Stimulated activated CD8-positive, alpha-beta memory T cell treated with anti-CD3 and anti-CD28 coated beads, Interleukin-12 subunit alpha, Interleukin-12 subunit beta, amount 100 ng/mL, for 4 hours (primary cell): Measurements from ENCODE around the gene PCGF2.
"Not testable (repeated sequence)": the region's sequence is repeated elsewhere in the genome, so short reads cannot be mapped to it uniquely, and the experiment has no call there.

Source experiments
- DNase-seq: peaks from one replicate; pipeline ENCODE4 v3.0.0-alpha.2; 2020; ENCODE audit warnings: low read depth

The PCGF2 gene

DNA sequence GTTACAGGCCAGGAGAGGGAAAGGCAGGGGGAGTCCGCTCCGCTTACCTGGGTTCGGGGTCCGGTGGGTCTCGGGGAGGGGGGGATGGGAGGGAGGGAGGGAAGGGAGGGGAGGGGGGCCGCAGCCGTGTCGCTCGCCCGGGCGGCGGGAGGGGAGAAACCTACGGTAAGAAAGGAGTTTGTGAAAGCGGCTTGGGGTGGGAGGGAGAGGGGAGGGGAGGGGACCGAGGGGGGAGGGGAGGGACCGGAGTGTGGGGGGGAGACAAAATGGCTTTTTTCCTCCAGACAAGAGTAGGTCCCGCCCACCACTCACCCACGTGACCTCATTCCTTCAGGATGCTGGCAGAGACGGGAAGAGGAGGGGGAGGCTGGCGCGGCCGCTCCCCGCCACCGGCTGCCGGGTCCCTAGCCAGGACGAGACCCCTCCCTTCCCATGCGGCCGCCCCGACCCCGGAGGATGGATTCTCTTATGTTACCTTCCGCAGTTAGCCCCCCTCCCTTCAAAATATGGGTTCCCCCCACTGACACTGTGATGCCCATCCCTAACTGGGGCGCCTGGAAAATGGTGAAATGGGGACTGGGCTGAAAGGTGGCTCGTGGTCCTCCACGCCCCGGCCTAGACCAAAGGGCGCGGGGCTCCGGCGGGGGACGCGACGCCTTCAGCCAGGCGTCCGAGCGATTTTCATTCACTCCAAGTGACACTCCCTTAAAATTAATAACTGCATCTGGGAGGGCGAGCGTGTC, at the start of gene PCGF2:
PCGF2 (minus strand) TSS at position 188 of the 743 bp plus-strand sequence. CDS start 7,934 bp downstream, outside the sequence.
- DNase-seq, result no peak

DNA sequence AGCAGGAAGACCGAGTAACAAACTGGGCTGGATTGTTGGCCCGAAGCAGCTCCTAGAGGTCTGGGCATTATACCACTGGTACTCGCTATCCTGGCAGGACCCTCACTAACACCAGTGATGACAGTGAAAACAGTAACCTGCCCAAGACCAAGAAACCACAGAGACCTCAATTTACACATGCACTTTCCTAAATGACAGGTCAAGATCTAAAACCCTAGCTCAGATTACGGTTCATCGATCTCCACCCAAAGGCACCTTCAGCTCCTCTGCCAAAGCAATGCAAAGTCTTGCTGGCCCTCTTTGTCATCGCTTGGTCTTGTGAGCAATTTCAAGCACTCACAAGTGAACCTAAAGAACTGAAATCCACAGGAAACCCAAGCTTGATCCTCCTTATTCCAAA, 49.7 kb upstream of the PCGF2 start:
- DNase-seq, result no peak

DNA sequence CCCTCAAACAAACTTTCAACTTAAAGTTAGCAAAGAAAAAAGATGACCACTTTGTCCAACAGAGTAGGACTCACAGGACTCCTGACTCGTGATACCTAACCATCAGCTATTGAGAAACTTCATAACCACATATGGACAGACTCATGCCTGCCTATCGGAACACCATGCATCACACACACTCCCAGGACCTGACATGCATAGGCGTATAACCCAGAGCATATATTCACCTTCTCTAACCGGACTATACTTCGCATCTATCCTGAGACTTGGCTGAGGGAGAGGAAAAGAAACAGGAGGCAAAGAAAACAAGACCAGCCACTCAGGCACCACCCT, 49.0 kb upstream of the PCGF2 start:
- DNase-seq, result no peak

DNA sequence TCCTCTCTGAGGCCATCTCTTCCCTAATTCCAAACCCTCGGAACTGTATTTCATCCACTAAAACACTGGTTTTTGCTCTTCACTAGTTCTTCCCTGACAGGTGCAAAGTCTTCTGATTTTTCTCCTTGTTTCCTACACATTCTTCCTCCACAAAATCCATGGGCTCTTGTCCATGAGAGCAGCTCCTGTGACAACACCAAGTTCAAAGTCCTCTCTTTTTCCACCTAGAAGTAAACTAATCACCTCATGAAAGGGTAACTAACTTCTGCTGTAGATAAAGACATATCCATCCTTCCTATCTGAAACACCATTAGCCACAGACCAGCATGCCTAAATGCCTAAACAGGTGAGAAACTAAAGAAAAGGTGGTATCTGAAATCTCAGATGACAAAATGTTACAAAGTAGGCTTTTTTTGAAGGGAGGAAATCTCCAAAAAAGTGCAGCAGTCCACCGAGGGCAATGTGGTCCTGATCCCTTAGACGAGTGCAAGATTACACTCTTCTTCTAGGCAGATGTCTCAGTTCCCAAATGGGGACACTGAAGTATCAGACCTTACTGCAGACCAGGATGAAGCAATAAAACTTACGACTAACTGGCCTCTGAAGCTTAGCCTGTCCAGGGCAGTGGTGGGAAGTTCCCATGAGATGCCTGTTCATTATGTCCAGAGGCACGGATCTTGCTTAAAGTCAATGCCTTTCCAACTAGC, 48.5 kb upstream of the PCGF2 start:
- DNase-seq, result no peak

DNA sequence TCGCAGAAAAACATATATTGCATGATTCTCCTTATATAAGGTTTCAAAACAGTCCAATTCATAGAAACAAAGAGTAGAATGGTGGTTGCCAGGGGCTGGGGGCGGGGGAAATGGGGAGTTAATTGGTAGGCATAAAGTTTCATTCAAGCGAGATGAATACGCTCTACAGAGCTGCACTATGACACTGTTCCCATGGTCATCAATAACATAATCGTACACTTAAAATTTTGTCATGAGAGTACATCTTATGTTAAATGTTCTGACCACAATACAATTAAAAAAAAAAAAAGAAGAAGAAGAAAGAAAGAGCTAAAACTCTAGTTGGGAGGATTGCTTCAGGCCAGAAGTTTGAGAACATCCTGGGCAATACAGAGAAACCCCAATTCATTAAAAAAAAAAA, 46.1 kb upstream of the PCGF2 start:
- DNase-seq, result no peak

DNA sequence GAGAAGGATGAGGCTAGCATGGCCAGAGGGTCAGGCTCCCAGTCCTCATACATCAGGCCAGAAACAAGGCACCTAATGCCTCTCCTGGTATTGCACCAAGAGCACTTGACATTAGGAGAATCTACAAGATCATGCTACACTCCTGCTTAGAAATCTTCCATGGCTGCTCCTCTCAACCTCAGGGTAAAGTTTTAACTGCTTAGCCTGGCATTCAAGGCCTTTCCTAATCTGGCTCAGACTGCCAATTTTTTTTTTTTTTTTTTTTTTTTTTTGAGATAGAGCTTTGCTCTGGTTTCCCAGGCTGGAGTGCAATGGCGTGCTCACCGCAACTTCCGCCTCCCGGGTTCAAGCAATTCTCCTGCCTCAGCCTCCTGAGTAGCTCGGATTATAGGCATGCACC, 43.0 kb upstream of the PCGF2 start:
- DNase-seq, result no peak

DNA sequence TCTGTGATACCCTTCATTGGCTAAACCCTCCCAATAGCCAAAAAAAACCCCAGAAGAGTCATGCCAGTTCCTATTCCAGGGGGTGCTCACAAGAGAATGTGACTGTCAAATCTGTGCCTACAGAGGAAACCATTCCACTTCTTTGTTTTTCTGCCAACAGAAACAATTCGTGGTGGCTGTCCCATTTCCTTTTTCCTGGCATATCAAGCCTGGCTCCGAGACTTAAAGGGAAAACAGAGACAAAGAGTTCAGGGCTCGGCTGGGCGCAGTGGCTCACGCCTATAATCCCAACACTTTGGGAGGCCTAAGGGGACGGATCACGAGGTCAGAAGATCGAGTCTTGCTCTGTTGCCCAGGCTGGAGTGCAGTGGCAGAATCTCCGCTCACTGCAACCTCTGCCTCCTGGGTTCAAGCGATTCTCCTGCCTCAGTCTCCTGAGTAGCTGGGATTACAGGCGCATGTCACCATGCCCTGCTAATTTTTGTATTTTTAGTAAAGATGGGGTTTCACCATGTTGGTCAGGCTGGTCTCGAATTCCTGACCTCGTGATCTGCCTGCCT, 42.1 kb upstream of the PCGF2 start:
- not testable (repeated sequence) for DNase-seq

DNA sequence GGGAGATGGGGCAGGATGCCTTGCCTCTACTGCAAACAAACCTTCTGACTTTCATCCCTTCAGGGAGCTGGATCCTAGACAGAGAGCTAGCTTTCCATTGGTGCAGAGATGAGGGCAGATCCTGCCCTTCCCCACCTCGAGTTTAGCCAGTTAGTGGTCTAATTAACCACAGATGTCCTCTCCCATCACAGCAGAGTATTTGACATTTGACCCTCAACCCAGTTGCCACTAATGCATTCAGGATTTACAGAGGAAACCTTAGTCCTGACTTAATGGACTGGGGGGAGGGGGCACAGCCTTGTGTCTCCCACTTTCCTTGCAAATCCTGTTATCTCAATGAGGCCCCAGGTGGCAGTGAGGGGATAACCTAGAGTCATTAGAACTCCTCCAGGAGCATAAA, 41.0 kb upstream of the PCGF2 start:
- DNase-seq, result no peak

DNA sequence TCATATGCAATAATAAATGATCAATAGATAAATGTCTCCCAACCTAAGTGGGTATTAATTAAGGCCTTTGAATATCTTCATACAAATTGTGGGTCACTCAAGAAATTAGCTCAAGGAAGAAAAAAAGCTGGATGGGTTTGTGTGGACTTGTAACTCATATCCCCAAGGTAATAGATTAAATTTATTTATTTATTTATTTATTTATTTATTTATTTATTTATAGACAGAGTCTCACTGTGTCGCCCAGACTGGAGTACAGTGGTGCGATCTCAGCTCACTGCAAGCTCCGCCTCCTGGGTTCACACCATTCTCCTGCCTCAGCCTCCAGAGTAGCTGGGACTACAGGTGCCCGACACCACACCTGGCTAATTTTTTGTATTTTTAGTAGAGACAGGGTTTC, 39.9 kb upstream of the PCGF2 start:
- not testable (repeated sequence) for DNase-seq

DNA sequence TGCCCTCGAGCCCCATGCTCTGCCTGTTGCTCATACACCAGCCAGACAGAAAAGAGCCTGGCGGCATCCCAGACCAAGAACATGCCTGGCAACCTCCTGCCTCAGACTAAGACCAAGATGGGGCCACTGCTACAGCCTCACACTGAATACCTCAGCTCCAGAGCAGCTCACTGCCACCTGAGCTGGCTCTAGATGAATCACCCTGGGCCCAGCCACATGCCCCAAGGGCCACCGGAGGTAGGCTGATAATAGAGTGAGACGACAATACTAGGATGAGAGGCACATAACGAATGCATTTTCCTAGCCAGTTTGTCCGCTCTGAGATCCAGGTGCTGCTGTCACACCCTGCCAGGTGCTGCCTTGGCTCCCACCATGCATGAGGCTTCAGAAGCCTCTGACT, 38.2 kb upstream of the PCGF2 start:
- no peak for DNase-seq

DNA sequence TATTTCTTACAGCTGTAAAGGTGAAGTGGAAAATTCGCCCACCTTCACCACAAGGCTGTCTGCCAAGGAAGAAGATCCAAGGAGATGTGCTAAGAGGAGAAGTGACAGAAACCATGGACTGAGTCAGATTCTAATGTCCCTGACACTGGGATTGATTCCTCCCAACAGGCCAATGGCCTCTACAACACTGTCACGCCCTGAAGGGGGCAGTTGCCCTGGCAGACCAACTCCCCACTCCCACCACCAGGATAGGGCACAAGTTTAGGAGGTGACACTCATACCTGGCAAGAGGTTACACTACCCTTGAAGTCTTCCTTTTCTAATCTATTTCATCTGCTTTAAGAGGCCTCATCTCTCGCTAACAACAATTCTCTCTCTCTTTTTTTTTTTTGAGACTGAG, 35.1 kb upstream of the PCGF2 start:
- DNase-seq, result no peak

DNA sequence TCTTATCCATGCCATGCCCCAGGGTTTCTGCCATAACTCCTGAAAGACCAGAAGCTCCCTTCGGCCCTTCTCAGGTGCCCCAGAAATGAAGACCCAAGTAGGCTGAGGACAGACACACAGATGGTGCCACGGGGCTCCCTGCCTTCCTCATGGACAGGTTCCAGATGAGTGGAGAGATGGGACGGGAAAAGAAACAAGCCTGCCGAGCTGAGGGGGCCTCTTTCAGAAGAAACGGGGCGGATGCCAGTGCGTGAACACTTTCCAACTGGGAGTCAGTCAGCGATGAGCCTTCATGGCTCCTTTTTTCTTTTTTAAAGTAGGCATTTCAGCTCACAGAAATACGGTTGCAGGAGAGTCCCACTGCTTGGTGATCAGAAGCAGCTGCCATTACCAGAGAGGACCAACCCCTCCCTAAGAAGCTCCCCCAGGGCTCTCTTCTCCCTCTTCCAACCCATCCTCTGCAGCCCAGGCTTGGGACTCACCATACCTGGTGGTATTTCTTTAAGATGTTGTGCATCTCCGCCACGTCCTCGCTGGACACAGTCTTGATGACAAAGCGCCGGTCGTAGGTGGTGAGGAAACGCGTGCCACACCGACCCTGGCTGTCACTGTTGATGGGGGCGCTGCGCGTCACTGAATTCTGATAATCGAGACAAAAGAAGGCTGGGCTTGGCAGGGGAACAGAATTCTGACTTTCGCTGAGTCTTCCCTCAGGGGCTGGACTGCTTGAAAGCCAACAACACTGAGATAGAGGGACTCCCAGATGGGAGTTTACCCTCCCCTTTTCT, 32.0 kb upstream of the PCGF2 start:
- DNase-seq, result no peak

DNA sequence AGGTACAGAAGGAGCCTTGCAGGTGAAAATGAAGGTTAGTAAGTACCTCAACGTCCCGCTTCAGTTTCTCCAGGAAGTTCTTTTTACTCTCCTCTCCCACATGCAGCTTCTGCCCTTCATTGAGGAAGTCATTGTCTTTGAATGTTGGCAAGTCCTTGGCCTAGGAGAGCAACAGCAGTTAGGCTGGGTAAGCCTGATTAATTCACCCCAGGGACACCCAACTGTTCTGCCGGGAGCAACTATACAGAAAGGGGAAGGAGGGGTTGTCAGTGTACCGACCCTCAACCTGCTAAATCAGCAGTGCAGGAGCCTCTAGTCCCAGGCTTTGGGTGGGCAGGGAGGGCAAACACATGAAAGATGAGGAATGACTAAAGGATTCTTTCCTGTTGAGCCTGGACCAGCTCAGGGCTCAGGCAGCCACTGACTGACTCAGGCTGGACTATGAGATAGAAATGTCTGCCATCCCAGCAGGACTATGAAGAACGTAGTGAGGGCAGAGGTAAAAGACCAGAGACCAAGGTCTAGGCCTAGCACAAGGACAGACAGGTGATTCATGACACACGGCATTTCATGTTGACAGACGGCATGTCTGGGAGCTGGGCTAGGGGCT, 29.6 kb upstream of the PCGF2 start:
- DNase-seq, result no peak

DNA sequence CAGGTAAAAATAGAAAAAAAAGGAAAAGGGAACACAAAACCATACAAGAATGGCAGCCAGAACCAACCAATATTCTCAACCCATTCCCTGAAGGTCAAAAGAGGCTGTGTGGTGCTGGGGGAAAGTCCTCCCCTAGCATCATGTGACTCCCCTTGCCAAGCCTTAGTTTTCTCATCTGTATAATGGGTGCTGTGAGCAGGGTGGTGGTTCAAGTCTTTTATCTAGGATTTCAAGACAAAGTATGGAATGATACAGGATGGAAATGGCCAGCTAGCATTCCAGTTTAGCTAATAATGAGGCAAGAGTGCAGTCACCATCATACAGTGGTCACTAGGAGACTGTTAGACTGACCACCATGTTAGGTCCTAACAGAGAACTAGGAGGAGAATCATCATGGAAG, 25.1 kb upstream of the PCGF2 start:
- DNase-seq, result no peak

DNA sequence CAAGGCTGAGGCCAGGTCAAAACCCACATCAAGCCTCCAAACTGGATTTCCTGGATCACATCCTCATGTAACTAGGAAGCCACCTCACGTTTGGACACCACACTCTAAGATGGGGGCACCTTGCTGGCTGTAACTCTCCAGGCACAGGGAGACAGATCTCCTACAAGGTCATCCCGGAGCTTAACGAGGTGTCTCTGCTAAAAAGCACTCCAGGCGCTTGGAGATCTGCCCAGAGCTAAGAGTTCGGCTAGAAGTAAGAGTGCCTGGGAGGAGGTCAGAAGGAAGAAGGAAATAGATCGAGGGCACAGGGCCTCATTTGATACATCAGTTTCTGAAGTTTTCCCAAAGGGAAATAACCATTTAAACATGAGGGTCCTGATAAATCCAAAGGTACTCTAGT, 20.3 kb upstream of the PCGF2 start:
- no peak for DNase-seq

DNA sequence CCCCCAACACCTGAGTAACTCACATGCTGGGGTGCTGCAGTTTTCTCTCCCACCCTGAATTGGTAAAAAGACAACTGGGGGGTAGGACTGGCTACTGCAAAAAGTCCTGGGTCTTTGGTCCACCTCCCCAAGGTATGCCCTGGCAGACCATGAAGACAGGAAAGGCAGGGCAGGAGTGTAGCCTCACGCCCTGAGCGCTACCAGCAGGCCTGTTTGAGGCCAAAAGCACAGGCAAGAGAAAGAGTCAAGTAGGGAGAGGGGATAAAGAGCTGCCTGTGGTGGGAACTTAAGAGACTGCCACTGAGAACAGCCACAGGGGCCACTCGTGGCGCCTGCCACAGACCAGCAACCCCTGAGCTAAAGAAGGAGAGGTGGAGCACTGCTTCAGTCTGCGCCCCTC, 18.2 kb upstream of the PCGF2 start:
- DNase-seq, result no peak

DNA sequence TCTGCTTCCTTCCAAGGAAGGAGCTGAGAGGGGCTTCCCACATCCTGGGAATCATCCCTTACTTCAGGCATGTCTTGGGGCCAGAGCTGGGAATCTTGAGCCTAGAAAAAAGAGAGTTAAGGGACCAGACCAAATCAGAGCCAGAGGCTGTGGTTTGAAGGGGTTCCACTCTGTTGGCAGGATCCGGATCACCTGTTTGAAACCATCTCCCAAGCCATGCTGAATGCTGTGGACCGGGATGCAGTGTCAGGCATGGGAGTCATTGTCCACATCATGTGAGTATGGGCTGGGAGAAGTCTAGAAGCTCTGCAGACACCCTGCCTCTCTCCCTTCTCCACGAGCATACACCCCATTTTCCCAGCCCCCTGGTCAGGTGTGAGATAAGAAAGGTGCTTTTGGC, 14.1 kb upstream of the PCGF2 start:
- no peak for DNase-seq

DNA sequence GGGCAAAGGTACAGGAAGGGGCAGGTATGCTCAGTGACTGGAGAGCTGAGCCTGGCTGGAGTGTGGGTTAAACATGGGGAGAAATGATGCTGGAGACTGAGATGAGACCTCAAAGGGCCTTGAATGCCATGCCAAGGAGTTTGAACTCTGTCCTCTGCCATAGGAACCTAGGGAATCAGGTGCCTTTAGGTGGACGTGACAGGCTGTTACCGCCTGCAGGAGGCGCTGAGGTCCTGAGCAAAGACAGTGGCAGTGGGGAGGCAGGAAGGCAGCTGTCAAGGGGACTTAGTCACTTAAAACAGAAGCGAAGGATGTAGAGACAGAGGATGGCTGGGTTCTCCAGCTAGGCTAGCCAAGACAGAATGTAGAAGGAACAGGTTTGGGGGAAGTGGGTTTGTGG, 13.5 kb upstream of the PCGF2 start:
- no peak for DNase-seq

DNA sequence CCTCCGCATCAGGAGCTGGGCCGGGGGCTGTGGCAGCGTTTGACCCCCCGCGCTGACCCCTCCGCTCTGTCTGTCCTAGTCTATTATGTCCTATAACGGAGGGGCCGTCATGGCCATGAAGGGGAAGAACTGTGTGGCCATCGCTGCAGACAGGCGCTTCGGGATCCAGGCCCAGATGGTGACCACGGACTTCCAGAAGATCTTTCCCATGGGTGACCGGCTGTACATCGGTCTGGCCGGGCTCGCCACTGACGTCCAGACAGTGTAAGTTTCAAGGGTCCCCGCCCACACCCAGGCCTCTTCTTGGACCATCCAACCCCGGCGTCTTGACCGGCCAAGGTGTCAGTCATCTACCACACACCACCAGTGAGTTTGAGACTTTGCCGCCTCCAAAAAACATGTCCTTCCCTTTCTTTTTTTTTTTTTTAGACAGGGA, 5.0 kb upstream of the PCGF2 start:
- no peak for DNase-seq

DNA sequence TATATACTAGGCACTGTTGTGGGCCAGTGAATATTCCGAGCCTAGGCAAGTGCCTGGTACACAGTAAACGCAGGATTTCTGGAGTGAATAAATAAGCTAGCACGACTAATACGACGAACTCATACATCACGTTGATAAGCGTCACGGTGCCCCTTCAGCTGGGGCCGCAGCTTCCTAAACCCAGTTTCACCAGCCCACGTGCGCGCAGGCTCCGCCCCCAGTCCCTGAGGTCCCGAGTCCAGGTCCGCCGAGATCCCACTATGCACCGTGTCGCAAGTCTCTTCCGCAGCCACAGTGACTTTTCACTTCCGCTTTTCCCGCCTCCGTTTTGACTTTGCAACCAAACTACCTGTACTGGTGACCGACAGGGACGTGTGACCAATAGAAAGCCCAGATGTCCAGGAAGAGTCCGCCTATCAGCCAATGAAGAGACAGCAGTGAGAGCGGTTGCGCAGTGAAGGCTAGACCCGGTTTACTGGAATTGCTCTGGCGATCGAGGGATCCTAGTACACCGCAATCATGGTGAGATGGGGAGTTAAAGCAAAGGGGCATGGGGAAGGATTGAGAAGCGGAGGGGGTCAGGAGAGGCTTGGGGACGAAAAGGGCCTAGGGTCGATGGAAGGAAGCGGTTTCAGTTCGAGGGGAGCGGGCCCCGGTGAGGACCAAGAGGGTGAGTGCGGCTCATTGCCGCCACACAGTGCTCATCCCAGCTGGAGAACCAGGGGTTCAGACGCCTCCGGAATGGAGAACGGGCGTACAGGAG, 4.4 kb upstream of the PCGF2 start, which contains the start of gene PSMB3:
PSMB3 (plus strand) TSS at position 434 of the 763 bp plus-strand sequence; CDS start at position 520, 86 bp downstream.
- peak; percentile 91 for DNase-seq

DNA sequence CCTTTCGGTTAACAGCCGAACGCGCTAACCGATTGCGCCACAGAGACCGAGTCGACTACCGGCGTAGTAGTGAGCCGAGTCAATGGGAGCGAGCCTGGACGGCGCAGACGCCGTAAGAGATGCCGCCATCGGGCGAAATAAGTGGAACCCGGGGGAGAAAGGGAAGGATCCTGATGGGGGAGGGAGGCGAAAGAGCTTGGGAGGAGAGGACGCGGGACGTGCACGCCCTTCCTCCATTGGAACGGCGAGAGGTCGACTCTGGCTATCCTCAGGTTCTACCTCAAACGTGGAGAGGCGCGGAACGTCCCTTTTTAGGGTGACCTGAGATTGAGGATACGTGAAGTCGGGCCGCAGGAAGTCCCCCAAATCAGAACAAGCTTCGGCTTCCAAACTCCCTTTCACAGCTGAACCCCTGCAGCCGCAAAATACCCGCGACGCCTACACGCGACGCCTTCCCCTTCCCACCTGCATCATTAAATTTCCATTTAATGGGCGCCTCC, 3.7 kb upstream of the PCGF2 start:
- peak; percentile 60 for DNase-seq
